Stimulated activated naive B cell treated with anti-CD40 and anti-IgM and Interleukin-4, amounts not matched to agents 10 μg/mL and 1 μg/mL and 100 μg/mL, for 72 hours (primary cell): Measurements from ENCODE around the gene PCNT.

Experiments used
- ATAC-seq, 2 donors: fragments of 150-1000 bp; cut with Tn5 transposase; replicated peaks; 2 replicates each; pipeline ENCODE4 v1.10.0; 2021; ENCODE audit warnings: moderate library complexity in 1 of 2
- DNase-seq: peaks from one replicate; pipeline ENCODE4 v3.0.0; 2021
- H3K27ac Mint-ChIP-seq: one replicate; pipeline ENCODE4 v1.8.0; 2022; ENCODE audit warnings: mild to moderate bottlenecking, mixed read lengths
- H3K27me3 Mint-ChIP-seq, 2 donors: one replicate each; pipeline ENCODE4 v1.8.0; 2022; ENCODE audit warnings: mixed read lengths in 2 of 2
- H3K36me3 Mint-ChIP-seq, 2 donors: one replicate each; pipeline ENCODE4 v1.8.0; 2022; ENCODE audit warnings: mixed read lengths in 2 of 2, mild to moderate bottlenecking in 1 of 2
- H3K4me1 Mint-ChIP-seq, 2 donors: one replicate each; pipeline ENCODE4 v1.8.0; 2022; ENCODE audit warnings: mixed read lengths in 2 of 2, mild to moderate bottlenecking in 1 of 2
- H3K4me3 Mint-ChIP-seq, 2 donors: one replicate each; pipeline ENCODE4 v1.8.0; 2022; ENCODE audit warnings: mild to moderate bottlenecking in 2 of 2, mixed read lengths in 2 of 2, moderate library complexity in 1 of 2
- H3K9me3 Mint-ChIP-seq, 2 donors: one replicate each; pipeline ENCODE4 v1.8.0; 2022; ENCODE audit warnings: mixed read lengths in 2 of 2, mild to moderate bottlenecking in 1 of 2

The PCNT gene, protein sequence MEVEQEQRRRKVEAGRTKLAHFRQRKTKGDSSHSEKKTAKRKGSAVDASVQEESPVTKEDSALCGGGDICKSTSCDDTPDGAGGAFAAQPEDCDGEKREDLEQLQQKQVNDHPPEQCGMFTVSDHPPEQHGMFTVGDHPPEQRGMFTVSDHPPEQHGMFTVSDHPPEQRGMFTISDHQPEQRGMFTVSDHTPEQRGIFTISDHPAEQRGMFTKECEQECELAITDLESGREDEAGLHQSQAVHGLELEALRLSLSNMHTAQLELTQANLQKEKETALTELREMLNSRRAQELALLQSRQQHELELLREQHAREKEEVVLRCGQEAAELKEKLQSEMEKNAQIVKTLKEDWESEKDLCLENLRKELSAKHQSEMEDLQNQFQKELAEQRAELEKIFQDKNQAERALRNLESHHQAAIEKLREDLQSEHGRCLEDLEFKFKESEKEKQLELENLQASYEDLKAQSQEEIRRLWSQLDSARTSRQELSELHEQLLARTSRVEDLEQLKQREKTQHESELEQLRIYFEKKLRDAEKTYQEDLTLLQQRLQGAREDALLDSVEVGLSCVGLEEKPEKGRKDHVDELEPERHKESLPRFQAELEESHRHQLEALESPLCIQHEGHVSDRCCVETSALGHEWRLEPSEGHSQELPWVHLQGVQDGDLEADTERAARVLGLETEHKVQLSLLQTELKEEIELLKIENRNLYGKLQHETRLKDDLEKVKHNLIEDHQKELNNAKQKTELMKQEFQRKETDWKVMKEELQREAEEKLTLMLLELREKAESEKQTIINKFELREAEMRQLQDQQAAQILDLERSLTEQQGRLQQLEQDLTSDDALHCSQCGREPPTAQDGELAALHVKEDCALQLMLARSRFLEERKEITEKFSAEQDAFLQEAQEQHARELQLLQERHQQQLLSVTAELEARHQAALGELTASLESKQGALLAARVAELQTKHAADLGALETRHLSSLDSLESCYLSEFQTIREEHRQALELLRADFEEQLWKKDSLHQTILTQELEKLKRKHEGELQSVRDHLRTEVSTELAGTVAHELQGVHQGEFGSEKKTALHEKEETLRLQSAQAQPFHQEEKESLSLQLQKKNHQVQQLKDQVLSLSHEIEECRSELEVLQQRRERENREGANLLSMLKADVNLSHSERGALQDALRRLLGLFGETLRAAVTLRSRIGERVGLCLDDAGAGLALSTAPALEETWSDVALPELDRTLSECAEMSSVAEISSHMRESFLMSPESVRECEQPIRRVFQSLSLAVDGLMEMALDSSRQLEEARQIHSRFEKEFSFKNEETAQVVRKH (N-terminal part only)

DNA sequence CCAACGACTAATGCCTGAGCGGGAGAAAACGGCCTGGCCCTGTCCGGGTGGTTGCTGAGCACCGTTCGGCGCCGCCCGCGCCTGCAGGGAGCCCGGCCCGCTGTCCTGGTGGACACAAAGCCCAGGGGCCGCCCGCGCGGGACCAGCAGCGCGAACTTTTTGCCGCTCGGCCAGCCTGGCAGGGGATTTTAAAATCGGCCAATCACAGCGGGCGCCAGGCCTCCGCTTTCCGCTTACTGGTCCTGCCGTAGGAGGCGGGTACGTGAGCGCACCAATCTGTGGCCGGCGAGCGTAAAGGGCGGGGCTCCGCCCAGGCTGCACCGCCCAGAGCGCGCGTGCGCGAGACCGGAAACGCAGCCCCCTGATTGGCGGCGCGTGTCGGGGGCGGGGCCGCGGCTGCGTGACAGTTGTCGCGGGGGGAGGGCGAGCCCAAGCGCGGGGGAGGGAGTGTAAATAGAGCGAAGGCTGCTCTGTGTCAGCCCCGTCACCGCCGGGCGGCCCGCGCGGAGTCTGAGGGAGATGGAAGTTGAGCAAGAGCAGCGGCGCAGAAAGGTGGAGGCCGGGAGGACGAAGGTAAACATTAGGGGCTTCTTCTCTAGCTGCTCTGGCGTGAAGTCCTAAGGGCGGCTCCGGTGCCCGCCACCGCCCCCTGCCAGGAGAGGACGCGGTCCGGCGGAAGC lies at the start of gene PCNT, which contains the start of gene C21orf58:
Gene PCNT (plus strand): TSS at position 447 of the 680 bp plus-strand sequence. CDS start 73 bp downstream, at position 520.
Gene C21orf58 (minus strand): TSS at position 161 of the 680 bp plus-strand sequence. CDS start 1,132 bp downstream, outside the sequence.
- peak; percentile 86 to 88 for ATAC-seq
- Mint-ChIP-seq H3K36me3 (peaks cover 15 to 32% of the 10 kb centered on the region in 2 donors), H3K27ac (peak within 1 kb of the TSS; percentile 99), H3K9me3 (no peaks in the 10 kb centered on the region), H3K27me3 (no peaks in the 10 kb centered on the region), H3K4me3 (peak within 1 kb of the TSS; percentile 96 to 99), H3K4me1 (peaks cover 19 to 28% of the 10 kb centered on the region in 2 donors)
- peak; percentile 98 for DNase-seq

DNA sequence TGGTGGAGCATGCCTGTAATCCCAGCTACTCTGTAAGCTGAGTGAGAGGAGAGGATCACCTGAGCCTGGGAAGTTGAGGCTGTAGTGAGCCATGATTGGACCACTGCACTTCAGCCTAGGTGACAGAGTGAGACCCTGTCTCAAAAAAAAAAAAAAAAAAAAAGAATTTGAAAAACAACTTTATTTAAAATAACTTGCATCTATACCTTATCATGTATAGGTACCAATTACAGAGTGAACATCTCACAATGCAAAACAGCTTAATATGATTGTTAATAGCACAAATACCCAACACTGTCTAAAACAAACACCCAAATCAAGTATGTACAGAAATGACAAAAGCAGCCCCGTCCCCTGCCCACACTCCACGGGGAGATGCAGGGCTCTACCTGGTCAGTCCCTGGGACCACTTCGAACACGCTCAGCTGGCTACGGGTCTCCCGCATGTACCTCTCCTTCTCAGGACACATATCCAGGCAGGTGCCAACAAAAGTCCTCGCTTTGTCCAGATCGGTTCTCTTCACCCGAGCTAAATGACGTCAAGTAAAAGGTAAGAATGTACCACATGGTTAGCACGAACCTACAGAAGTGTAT lies 49.1 kb upstream of the PCNT start:
- H3K27me3 Mint-ChIP-seq: no peaks in the 10 kb centered on the region
- ATAC-seq (no peak), DNase-seq (no peak)
- peaks cover 33 to 44% of the 10 kb centered on the region in 2 donors for H3K36me3 Mint-ChIP-seq
- no peaks in the 10 kb centered on the region for H3K9me3 Mint-ChIP-seq
- H3K27ac Mint-ChIP-seq: no peak overlapping the region
- no peak overlapping the region for H3K4me3 Mint-ChIP-seq
- H3K4me1 Mint-ChIP-seq: peaks cover 2 to 5% of the 10 kb centered on the region in 2 donors

DNA sequence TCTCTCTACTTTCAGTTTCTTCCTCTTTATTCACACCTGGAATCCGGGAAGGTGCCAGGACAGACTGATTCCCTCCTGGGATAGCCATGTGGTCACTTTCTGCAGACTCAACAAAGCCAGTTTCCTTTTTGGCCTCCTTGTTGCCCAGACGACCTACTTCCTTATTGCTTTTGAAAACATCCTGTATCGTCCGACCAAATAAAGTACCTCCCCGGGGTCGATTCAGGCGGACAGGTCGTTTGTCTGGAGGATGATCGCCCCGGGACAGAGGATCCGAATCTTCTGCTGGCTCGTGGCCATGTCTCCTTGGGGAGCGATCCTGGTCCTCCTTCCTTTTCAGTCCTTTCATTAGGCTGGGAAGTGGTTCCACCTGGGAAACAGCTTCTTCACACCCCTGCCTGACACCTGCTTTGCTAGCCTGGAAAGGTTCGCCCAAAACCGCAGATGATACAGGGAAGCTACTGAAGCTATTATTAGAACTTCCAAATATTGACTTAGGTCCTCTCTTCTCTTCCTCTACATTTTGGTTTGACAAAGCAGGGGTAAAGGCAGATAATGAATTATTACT lies 39.8 kb upstream of the PCNT start:
- no peak for ATAC-seq
- Mint-ChIP-seq H3K27me3 (no peaks in the 10 kb centered on the region), H3K4me3 (peak overlapping the region; percentile 76 to 84), H3K4me1 (peaks cover 11 to 41% of the 10 kb centered on the region in 2 donors), H3K27ac (peak overlapping the region; percentile 20), H3K36me3 (peaks cover 19 to 39% of the 10 kb centered on the region in 2 donors), H3K9me3 (no peaks in the 10 kb centered on the region)
- no peak for DNase-seq

DNA sequence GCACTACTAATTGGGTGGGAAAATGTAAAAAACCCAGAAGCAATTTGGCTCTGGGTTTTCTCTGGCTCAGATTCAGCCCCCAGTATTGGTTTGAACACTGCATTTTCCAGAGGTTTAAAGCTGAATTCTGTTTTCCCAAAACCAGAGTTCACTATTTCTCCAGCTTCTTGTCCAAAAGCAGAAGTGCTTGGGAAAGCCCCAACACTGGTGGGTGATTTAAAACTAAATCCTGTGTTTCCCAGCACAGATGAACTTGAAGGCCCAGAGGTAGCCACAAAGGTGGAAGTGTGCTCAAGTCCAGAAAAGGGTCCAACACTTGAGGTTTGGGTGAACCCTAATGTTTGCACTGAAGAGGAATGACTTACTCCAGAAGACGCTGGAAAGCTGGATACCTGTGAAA lies 39.2 kb upstream of the PCNT start:
- no peaks in the 10 kb centered on the region for H3K27me3 Mint-ChIP-seq
- ATAC-seq (no peak), DNase-seq (no peak)
- H3K27ac Mint-ChIP-seq: no peak overlapping the region
- H3K36me3 Mint-ChIP-seq: peaks cover 18 to 40% of the 10 kb centered on the region in 2 donors
- H3K9me3 Mint-ChIP-seq: no peaks in the 10 kb centered on the region
- H3K4me1 Mint-ChIP-seq: peaks cover 13 to 46% of the 10 kb centered on the region in 2 donors
- peak overlapping the region; percentile 98 to 99 for H3K4me3 Mint-ChIP-seq

DNA sequence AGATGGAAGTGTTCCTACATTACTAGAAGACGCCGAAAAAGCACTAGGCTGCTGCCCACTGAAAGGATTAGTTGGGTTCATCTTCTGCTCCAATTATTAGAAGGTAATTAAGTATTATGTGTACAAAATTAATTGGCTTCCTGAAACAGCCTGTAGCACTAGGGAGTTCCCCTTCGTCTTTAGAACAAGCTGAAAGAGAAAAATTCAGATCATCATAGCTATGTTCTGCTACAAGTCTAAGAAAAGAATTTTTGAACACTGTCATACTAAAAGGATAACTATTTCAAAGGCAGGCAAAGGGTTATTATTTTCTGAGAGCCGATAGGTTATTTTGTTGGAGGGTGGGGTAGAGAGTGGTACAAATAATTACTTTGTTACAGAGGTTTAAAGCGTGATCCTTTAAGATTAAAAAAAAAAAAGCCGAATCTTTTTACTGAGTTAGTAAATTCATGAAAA lies 38.7 kb upstream of the PCNT start, which contains the start of gene MCM3AP:
Gene MCM3AP (minus strand): TSS at position 406 of the 456 bp plus-strand sequence. CDS start 325 bp downstream, at position 81.
- Mint-ChIP-seq H3K27me3 (no peaks in the 10 kb centered on the region), H3K36me3 (peaks cover 17 to 39% of the 10 kb centered on the region in 2 donors), H3K4me3 (peak within 1 kb of the TSS; percentile 98 to 99), H3K9me3 (no peaks in the 10 kb centered on the region), H3K27ac (peak within 1 kb of the TSS; percentile 97), H3K4me1 (peaks cover 15 to 51% of the 10 kb centered on the region in 2 donors)
- ATAC-seq (no peak), DNase-seq (no peak)

DNA sequence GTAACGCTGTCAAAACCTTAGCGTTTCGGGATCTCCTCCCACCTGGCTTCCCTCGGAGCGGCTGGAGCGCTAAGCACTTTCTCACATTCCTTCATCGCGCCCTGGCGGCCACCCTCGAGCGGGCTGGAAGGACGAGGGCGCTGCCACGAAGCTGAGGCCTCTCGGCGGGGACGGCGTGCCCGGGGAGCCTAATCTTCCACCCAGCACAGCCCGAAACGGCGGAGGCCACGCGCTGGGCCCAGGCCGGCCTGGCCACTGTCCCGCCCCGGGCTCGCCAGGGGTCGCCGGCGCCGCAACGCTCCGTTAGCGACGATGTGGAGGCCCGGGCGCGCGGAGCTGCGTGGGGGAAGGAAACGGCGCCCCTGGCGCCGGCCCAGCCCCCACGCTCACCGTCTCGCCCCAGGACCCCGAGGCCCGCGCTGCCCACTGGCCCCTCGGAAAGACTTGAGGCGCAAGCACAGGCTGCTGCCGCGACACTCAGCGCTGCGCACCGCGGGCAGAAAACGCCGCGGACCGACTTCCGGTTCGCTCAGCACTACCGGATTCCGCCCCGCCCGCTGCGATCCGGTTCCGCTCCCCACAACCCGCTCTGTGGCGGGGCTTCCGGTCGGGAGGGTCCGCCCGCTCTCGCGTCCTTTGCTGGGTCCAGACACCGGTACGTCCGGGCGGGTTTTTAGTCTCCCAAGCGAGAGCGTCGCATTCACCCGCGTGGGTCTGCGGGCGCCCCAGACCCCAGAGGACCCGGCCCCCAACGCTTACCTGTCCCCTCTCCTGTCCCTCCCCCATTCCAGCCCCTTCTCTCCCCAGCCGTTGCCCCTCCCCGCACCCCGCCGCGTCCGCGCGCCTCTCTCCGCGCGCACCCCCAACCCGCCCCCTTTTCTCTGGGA lies 38.0 kb upstream of the PCNT start, which contains the start of gene YBEY:
Gene YBEY (plus strand): TSS at position 582 of the 887 bp plus-strand sequence. CDS start 572 bp downstream, outside the sequence.
- H3K9me3 Mint-ChIP-seq: no peaks in the 10 kb centered on the region
- ATAC-seq (peak; percentile 94 to 95), DNase-seq (peak; percentile 86)
- H3K27ac Mint-ChIP-seq: peak within 1 kb of the TSS; percentile 97
- peaks cover 14 to 35% of the 10 kb centered on the region in 2 donors for H3K36me3 Mint-ChIP-seq
- H3K27me3 Mint-ChIP-seq: no peaks in the 10 kb centered on the region
- peaks cover 17 to 55% of the 10 kb centered on the region in 2 donors for H3K4me1 Mint-ChIP-seq
- H3K4me3 Mint-ChIP-seq: peak within 1 kb of the TSS; percentile 98 to 99

DNA sequence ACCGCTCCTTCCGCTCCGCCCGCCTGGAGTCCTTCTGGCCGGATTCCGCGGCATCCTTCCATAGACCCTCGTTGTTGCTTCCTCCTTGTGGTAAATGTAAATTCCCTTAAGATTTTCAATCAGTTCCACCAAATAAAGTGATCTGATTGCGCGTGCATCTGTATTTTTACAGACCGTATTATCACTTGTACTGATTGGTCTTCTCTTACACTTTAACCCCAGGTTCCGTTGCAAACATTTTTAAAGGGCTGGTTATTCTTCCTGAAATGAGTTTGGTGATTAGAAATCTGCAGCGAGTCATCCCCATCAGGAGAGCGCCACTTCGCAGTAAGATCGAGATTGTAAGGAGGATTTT lies 37.3 kb upstream of the PCNT start:
- H3K27me3 Mint-ChIP-seq: no peaks in the 10 kb centered on the region
- peaks cover 20 to 36% of the 10 kb centered on the region in 2 donors for H3K36me3 Mint-ChIP-seq
- H3K4me3 Mint-ChIP-seq: peak overlapping the region; percentile 98 to 99

DNA sequence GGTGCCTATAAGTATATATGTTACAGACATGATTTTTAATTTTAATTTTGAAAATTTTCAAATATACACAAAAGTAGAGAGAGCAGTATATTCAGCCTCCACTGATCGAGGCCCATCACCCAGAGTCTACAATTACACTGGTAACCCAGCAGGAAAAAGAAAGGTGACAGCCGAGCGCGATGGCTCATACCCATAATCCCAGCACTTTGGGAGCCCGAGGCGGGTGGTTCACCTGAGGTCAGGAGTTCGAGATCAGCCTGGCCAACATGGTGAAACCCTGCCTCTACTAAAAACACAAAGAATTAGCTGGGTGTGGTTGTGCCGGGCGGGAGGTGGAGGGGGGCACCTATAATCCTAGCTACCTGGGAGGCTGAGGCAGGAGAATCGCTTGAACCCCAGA lies 36.4 kb upstream of the PCNT start:
- Mint-ChIP-seq H3K4me3 (no peak overlapping the region), H3K4me1 (peaks cover 17 to 59% of the 10 kb centered on the region in 2 donors), H3K9me3 (peaks cover 0 to 1% of the 10 kb centered on the region in 2 donors), H3K27me3 (no peaks in the 10 kb centered on the region), H3K36me3 (peaks cover 25 to 43% of the 10 kb centered on the region in 2 donors), H3K27ac (no peak overlapping the region)
- ATAC-seq (no peak), DNase-seq (no peak)

More for the DNA sequence above, 37.3 kb upstream of the PCNT start:
- DNase-seq (no peak), ATAC-seq (peak; percentile 15 to 17)
- Mint-ChIP-seq H3K9me3 (peaks cover 0 to 1% of the 10 kb centered on the region in 2 donors), H3K4me1 (peaks cover 17 to 59% of the 10 kb centered on the region in 2 donors), H3K27ac (peak overlapping the region; percentile 97)

DNA sequence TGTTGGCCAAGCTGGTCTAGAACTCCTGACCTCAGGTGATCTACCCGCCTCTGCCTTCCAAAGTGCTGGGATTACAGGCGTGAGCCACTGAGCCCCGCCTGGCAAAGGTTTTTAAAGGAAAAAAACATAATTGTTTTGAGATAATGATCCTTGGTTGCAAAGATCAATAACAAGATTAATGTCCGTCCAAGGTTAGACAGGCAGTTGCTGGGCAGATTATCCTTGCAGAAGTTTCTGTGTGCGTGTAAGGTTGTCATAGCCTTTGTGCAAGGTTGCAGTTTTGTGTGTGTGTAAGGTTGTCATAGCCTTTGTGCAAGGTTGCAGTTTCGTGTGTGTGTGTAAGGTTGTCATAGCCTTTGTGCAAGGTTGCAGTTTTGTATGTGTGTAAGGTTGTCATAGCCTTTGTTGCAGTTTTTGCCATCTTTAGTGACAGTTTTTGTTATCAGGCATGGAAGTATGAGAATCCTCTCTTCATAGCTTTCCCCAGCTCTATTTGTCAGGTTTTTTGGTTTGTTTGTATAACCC lies 34.2 kb upstream of the PCNT start:
- Mint-ChIP-seq H3K4me1 (peaks cover 13 to 41% of the 10 kb centered on the region in 2 donors), H3K36me3 (peaks cover 21 to 27% of the 10 kb centered on the region in 2 donors), H3K4me3 (peak overlapping the region in 1 of 2 donors; percentile 21), H3K9me3 (peaks cover 0 to 1% of the 10 kb centered on the region in 2 donors), H3K27me3 (no peaks in the 10 kb centered on the region), H3K27ac (no peak overlapping the region)
- no peak for ATAC-seq
- no peak for DNase-seq

DNA sequence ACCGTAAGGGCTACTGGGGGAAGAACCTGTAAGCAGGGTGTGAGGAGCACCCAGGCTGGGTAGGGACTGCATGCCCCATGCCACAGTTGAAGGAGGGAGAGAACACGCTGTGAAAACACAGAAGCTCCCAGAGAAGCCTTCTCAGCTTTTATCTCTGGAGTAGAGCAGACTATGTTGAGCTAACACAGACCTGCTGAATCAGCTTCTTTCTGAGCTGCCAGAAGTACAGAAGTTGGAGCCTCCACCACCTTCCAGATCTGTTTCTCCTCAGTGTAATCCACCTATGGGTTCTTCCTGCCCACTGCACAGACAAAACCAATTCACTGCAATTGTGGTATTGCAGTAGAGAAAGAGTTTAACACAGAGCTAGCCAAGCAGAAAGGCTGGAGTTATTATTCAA lies 32.4 kb upstream of the PCNT start:
- DNase-seq (no peak), ATAC-seq (no peak)
- Mint-ChIP-seq H3K4me3 (no peak overlapping the region), H3K4me1 (peaks cover 28 to 49% of the 10 kb centered on the region in 2 donors), H3K27ac (no peak overlapping the region), H3K27me3 (no peaks in the 10 kb centered on the region), H3K9me3 (peaks cover 0 to 1% of the 10 kb centered on the region in 2 donors), H3K36me3 (peaks cover 26% of the 10 kb centered on the region in 2 donors)

DNA sequence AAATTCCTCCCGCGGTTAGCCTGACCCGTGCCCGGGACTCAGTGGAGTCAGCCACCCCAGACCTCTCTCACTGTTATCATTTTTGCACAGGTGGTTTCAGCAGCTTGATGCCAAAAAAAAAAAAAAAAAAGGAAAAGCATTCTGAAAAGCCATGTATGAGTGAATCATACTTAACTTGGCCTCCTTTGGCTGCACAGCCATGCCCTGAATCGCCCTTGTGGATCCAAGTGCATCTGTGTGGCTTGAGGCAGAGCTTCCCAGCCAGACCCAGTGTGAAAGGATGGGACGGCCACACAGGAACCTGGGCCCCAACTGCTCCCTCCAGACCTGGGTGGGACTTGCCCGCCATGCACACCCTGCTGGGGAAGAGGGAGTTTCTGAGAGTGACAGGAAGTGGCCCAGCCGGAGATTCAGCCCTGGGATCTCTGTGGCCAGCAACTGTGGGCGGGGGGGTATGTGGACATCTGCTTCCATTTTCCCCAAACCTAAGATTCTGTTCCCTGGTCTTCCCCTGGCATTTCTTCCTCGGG lies 29.2 kb upstream of the PCNT start:
- DNase-seq (no peak), ATAC-seq (no peak)
- Mint-ChIP-seq H3K27ac (peak overlapping the region; percentile 65), H3K4me1 (peaks cover 24 to 40% of the 10 kb centered on the region in 2 donors), H3K4me3 (no peak overlapping the region), H3K9me3 (peaks cover 0 to 1% of the 10 kb centered on the region in 2 donors), H3K36me3 (peaks cover 18 to 20% of the 10 kb centered on the region in 2 donors), H3K27me3 (no peaks in the 10 kb centered on the region)
